GM11168 (cell line): ENCODE measurements around the gene RBFOX2.

Experiments used
- in situ Hi-C: fragments of 300-500 bp; cut with MboI; formaldehyde crosslinking; loops from one replicate; pipeline ENCODE4 v1.12.0; 2022; ENCODE audit warnings: low sequenced_read_pairs; ENCODE audit not compliant: unreplicated experiment

RBFOX2 gene

DNA sequence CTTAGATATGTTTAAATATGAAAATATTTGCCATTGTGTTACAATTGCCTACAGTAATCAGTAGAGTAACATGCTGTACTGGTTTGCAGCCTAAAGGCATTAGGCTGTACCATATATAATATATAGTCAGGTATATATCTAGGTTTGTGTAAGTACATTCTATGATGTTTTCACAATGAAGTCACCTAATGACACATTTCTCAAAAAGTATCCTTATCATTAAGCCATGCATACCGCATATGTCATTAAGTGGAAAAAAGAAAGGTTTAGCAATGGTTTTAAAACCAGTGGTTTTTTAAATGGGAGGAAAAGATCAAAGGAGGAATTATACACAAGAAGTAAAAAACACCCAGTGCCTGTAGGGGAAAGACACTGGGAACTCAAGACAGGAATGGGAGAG lies 122.7 kb downstream of the RBFOX2 start:
- in situ Hi-C loops = no loop called here

DNA sequence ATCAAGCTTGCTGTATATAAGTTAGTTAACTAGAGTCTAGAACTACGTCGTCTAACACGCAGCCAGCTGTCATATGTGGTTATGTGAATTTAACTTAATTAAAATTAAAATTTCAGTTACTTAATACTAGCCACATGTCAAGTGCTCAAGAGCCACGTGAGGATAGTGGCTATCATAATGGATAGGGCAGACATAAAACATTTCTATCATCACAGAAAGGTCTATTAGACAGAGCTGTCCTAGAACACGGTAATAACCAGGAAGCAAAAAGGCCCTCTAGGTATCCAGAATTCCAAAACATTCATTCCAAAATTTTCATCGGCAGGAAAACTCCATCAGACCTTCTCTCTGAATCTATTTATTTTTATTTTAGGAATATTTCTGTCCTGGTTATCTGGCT lies 123.9 kb downstream of the RBFOX2 start:
- in situ Hi-C loops = no loop called here

GRCh38 chr22:35904336-35904692 lies 124.3 kb downstream of the RBFOX2 start:
- in situ Hi-C loops = no loop called here

GRCh38 chr22:35903571-35904335 lies 124.9 kb downstream of the RBFOX2 start:
- in situ Hi-C loops = no loop called here

DNA sequence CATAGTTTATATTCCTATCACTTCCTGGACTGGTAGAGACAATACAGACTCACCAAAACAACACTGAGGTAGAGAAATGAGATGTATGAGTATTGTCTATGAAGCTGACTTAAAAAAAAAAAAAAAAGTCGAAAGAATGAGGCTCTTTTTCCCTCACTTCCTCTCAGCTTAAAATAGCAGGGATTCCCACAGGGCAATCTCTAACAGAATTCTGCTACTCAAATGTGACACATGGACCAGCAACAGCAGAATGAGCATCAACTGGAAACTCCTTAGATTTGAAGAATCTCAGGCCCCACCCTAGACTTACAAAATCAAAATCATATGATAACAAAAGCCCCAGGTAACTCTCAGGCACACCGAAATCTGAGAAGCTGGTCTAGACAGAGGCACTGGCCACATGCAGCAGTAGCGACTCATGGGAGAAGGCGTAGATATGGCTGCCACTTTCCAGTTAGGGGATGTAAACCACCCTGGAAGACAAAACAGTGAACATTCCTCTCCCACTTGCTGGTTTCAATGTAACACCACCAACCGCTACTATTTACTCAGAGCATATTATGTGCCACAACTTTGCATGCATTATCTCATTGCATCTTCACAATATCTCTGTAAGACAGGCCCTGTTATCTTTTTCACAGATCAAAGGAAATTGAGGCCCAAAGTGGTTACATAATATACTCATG lies 128.0 kb downstream of the RBFOX2 start:
- in situ Hi-C loops = no loop called here

DNA sequence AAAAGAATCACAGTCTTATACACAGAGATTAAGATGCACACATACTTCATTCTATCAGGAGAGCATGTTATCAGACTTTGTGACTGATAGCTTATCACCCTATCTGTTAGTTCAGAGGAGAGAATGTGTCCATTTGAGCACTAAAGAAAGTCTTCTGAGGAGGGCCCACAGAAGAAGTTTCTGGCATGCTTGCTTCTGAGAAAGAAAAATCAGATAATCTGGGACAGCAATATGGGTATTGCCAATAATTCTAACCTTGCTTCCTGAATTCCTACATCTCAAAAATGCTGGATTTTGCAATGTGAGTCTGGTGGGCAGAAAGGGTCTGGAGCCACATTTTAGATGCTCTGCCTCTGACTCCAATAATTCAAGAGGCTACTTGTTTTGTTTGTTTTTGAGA lies 128.9 kb downstream of the RBFOX2 start:
- in situ Hi-C loops = no loop called here

DNA sequence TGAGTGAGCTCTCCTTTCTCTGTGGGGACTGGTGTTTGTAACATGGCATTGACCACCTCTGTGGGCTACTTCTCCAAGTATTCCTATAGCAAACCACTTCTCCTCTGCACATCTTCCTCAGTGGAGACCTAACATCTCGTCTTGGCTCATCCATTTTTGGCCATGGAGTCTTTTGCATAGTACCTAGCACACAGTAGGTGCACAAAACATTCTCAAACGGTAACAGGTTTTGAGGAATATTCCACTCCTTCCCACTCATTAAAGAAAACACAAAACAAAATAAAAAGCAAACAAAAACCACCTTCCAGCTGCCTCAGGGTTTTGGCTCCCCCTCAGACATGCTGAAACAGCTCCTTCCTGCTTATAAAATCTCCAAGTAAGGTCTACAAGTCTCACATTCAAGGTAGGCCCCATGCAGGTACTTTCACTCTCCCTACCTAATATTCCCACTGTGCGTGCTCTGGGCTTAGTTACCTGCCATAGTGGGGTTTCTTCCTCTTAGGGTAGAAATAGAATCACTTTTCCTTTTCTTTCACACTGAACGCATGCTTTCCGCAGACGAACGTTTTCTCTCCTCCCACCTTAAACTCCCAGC lies 132.4 kb downstream of the RBFOX2 start:
- in situ Hi-C loops = no loop called here

DNA sequence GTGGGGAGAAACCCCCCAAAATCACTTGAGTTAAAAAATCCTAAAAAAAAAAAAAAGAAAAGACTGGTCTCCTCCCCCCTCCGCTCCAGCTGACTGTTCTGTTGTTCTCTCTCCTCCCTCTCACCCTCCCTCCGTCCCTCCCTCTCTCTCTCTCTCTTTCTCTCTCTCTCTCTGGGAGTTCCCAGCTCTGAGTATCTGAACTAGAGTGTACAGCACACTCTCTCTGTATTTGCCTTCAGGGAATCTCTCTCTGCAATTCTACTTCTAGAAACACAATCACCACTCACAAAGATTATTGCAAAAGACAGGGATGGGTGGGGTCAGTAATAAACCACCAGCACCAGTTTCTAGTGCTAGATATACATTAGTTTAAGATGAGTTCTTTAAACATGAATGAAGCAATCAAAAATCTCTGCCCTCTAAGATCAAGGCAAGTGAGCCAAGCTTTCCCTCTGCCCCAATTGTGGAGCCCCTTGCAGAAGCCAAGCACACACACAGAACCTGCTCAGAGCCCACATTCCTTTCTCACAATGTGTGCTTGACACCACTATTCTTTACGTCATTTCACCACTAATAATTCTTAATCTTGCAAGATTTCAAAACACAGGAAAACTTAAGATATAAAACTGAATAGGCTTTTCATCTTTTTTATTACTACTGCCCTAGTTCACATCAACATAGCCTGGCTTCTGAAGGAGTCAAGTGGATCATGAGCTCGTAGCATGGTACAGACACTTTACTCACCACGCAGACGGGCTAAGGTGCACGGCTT lies 133.5 kb downstream of the RBFOX2 start:
- in situ Hi-C loops = no loop called here

DNA sequence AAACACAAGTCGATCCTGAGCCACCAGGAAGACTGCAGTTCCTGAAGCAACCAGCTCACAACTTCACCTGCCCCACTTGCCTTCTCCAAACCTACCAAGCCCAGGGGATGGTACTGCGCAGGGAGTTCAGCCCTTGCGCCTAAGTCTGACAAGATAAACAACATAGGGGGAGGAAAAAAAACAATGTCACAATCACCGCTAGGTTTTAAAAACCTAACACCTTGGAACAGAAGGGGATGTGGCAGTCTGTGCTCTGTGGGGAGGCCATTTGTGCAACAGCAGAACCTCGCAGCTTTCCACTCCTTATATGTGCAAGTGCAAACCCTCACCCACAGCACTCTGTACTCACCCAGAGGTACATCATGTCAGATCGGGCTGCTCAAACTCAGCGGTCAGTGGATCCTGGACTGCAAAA lies 134.2 kb downstream of the RBFOX2 start:
- in situ Hi-C loops = no loop called here

- in situ Hi-C loops = no loop called here
Observed at GRCh38 chr22:35893698-35894097, 134.9 kb downstream of the RBFOX2 start.

- in situ Hi-C loops = no loop called here
Observed at GRCh38 chr22:35892192-35892591, 136.4 kb downstream of the RBFOX2 start.

DNA sequence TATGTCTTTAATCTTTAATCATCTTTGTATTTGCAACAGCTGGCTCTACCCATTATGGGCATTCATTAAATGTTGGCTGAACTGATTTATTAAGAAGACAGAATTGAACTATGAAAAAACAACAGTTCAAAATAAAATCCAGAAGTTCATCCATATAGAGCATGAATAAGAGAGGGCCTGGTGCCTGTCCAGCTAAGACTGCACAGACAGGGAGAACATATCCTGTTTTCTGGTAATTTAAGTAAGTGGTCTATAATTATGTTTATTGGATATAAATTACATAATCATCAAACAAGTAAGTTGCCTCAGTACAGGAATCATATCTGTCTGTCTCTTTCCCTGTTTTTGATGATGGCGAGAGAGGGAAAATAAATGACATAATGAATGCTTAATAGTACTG lies 137.2 kb downstream of the RBFOX2 start:
- in situ Hi-C loops = no loop called here

- in situ Hi-C loops = no loop called here
Observed at GRCh38 chr22:35889071-35889470, 139.6 kb downstream of the RBFOX2 start.

GRCh38 chr22:35888181-35888870 lies 140.3 kb downstream of the RBFOX2 start:
- in situ Hi-C loops = no loop called here

DNA sequence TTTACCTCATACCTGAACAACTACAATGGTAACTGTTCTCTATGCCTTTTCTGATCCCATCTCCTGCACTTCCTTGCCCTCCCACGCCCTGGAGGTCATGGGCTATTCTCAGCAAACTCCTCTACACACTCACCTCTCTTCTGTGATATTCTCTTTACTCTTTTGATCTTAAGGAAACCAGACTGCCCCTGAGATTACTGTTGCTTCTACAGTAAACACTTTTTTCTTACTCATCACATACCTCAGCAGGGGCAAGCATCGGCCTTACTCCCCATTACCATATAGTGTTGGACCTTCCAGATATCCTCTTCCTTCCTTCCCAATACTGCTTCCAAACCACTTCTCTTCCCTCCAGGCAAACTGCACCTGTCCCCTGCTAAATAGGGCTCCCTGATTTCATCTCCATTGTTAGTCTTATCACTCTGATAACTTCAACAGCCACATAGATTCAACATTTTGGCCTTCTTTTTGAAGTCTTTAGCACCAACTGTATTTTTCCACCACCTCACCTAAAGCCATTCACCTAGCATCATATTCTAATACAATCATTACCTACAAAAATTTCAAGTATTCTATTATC lies 141.2 kb downstream of the RBFOX2 start:
- in situ Hi-C loops = no loop called here

DNA sequence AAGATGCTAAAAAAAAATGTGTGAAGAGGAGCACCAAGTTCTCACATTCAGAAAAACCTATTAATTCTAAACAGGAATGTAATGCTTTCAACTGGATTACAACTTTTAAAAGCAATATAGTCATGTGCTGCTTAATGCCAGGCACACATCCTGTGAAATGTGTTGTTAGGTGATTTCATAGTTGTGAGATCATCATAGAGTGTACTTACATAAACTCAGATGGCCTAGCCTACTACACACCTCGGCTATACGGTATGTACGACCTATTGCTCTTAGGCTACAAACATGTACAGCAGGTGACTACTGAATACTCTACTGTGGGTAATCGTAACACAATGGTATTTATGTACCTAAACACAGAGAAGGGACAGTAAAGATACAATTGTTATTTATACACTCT lies 142.3 kb downstream of the RBFOX2 start:
- in situ Hi-C loops = no loop called here

DNA sequence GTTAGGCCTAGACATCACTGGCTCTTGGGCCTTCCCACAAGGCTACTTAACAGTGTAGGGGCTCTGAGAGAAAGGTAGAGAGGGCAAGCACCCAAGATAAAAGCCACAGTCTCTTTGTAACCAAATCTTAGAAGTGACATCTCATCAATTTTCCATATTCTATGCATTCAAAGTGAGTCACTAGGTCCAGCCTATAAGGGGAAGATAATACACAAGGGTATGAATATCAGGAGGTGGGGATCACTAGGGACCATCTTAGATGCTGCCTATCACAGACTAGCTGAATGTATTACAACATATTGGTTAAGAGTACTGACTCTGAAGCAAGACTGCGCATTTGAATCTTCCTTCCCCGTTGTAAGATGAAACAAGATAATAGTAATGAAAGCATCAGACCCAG lies 144.1 kb downstream of the RBFOX2 start:
- in situ Hi-C loops = no loop called here

GRCh38 chr22:35883031-35883620 lies 145.5 kb downstream of the RBFOX2 start:
- in situ Hi-C loops = no loop called here

DNA sequence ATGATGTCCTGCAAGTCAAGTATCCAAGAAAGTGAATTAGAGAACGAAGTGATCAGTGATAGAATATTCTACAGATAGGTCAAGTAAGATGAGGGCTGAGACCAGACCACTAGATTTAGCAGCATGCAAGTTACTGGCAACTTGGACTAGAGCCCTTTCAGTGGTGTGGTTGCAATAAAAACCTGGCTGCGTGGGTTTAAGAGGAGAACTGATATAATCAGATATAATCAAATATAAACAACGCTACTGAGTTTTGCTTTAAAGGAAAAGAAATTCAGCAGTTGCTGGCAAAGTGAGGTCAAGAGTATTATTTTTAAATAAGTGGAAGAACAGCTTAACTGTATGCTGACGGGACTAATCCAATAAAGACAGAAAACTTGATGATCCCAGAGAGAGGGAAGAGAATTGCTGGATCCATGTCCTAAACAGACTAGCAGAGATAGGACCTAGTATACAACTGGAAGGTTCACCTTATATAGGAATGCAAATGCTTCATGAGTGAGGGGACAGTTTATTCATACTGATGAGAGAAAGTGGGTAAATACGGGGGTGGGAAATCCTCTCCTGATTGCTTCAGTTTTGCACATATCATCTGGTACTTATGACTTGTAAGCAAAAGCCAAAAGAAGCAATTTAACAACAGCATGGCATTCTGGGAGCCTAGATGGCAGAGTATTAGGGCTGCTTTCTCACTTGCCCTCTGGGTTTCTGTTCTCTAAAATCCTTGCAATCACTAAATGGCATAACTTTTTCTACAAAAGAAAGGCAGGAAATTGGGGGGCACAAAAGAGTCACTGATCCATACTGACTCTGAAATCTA lies 146.2 kb downstream of the RBFOX2 start:
- in situ Hi-C loops = no loop called here
